NB4 (cell line): Measurements from ENCODE around the gene ZNF689.

ENCODE experiments used
- CTCF ChIP-seq: IDR thresholded peaks from one replicate; pipeline ENCODE4 v1.5.1; 2012; ENCODE audit warnings: low read depth, low read length
- MAX ChIP-seq: IDR thresholded peaks from 2 replicates; pipeline ENCODE4 v1.6.1; 2011; ENCODE audit warnings: low read depth, low read length
- POLR2A ChIP-seq: IDR thresholded peaks from 2 replicates; pipeline ENCODE4 v1.6.1; 2011; ENCODE audit warnings: mild to moderate bottlenecking; ENCODE audit not compliant: insufficient read length; ENCODE audit errors: extremely low read depth

- TF ChIP-seq CTCF: no peak
- TF ChIP-seq POLR2A: no peak
- no peak for TF ChIP-seq MAX
Measured at GRCh38 chr16:30558789-30559377, 51.3 kb downstream of the ZNF689 start.
